Measurements from ENCODE around the gene ZBTB7C. TPM values are rescaled to one million over a fixed set of nuclear protein-coding genes. Genes with fewer than 3 reads are reported as not detected.

The ZBTB7C gene
- total RNA-seq, 3 donors from 2014 or later: 5.6 to 26.5 (median 6.1) TPM

DNA sequence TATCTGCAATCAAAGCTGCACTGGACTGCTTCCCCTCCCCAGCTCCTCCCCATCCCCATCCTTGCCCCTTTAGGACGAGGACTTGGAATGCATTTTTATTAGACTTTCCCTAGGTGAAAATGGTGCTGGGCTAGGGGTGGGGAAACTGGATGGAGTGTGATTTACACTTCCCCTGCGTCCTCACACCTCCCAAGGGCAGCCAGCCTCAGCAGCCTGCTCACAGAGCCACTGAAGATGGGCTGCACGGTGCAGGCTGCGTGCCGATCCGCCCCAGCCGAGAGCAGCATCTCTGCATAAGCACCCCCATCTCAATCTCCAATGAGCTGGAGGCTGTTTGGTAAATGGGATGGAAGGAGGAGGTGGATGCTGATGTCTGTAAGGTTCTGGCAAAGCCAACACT lies 87.6 kb downstream of the ZBTB7C start:
- intact Hi-C loops (cut with DNase I; ENCODE audit: low total_unique reads): no loop called here
- no peak for DNase-seq (ENCODE audit: low spot score in 2 of 2)
- peaks cover 10 to 25% of the 10 kb centered on the region in 2 donors for H3K4me1 ChIP-seq

GRCh38 chr18:48321121-48321520 lies 88.1 kb downstream of the ZBTB7C start:
- H3K27me3 ChIP-seq: no peaks in the 10 kb centered on the region
- H3K9me3 ChIP-seq: no peaks in the 10 kb centered on the region
- peak overlapping the region; percentile 34 to 84 for H3K27ac ChIP-seq
- H3K36me3 ChIP-seq: no peaks in the 10 kb centered on the region
- DNase-seq (ENCODE audit: low spot score in 2 of 2): no peak
- peaks cover 10 to 25% of the 10 kb centered on the region in 2 donors for H3K4me1 ChIP-seq
- intact Hi-C loops (cut with DNase I; ENCODE audit: low total_unique reads): no loop called here
- TF ChIP-seq POLR2AphosphoS5 (IDR thresholded peaks at IDR 0.05) (no peak), POLR2A (IDR thresholded peaks at IDR 0.05) (no peak)
- TF ChIP-seq, protein P1, sequence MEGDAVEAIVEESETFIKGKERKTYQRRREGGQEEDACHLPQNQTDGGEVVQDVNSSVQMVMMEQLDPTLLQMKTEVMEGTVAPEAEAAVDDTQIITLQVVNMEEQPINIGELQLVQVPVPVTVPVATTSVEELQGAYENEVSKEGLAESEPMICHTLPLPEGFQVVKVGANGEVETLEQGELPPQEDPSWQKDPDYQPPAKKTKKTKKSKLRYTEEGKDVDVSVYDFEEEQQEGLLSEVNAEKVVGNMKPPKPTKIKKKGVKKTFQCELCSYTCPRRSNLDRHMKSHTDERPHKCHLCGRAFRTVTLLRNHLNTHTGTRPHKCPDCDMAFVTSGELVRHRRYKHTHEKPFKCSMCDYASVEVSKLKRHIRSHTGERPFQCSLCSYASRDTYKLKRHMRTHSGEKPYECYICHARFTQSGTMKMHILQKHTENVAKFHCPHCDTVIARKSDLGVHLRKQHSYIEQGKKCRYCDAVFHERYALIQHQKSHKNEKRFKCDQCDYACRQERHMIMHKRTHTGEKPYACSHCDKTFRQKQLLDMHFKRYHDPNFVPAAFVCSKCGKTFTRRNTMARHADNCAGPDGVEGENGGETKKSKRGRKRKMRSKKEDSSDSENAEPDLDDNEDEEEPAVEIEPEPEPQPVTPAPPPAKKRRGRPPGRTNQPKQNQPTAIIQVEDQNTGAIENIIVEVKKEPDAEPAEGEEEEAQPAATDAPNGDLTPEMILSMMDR (IDR thresholded peaks at IDR 0.05): no peak
- H3K4me3 ChIP-seq: no peak overlapping the region

More for the DNA sequence above, 87.6 kb downstream of the ZBTB7C start:
- Histone ChIP-seq H3K27ac (no peak overlapping the region), H3K9me3 (no peaks in the 10 kb centered on the region), H3K36me3 (no peaks in the 10 kb centered on the region), H3K4me3 (no peak overlapping the region), H3K27me3 (no peaks in the 10 kb centered on the region)
- TF ChIP-seq, protein P1 (IDR thresholded peaks at IDR 0.05): no peak
- TF ChIP-seq POLR2A (IDR thresholded peaks at IDR 0.05) (no peak), POLR2AphosphoS5 (IDR thresholded peaks at IDR 0.05) (no peak)

GRCh38 chr18:48320639-48320945 lies 88.6 kb downstream of the ZBTB7C start:
- TF ChIP-seq POLR2A (IDR thresholded peaks at IDR 0.05) (no peak), POLR2AphosphoS5 (IDR thresholded peaks at IDR 0.05) (no peak)
- TF ChIP-seq, protein P1 (IDR thresholded peaks at IDR 0.05): no peak
- no peak overlapping the region for H3K4me3 ChIP-seq
- no peaks in the 10 kb centered on the region for H3K36me3 ChIP-seq
- no peaks in the 10 kb centered on the region for H3K27me3 ChIP-seq
- DNase-seq (ENCODE audit: low spot score in 2 of 2): no peak
- intact Hi-C loops (cut with DNase I; ENCODE audit: low total_unique reads): no loop called here
- H3K4me1 ChIP-seq: peaks cover 10 to 25% of the 10 kb centered on the region in 2 donors
- H3K27ac ChIP-seq: peak overlapping the region; percentile 34 to 84
- H3K9me3 ChIP-seq: no peaks in the 10 kb centered on the region

DNA sequence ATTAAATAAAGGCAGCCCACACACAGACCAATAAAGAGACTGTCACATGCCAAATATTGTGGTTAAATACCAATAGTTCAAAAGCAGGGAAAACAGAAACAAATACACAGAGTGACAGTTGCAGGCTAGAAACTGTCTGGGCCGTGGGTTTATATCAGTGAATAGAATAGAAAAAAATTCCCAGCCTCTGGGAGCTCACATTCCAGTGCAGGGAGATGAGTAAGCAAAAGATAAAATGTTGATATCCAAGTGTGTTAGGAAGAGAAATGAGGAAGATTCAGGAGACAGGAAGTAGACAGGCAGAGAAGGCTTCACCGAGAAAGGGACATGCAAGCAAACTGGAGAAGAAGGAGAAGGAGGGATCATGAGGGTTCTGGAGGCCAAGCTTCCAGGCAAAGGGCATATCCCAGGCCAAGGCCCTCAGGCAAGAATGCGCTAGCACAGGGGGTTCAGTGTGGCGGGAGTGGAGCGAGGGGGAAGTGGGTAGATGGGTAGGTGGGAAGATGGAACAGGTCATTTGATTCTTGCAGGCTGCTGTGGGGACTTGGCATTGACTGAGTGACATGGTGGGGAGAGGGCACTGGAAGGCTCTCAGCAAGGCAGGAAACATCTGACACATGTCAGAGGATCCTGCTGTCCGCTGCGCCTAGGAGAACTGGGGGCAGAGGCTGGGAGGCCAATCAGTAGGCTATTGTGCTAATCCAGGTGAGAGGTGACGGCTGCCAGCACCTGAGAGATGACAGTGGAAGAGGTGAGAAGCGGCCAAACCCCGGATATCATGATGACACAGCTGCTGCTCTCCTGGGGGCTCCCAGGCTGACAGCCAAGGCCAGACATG lies 89.2 kb downstream of the ZBTB7C start:
- DNase-seq (ENCODE audit: low spot score in 2 of 2): no peak
- intact Hi-C loops (cut with DNase I; ENCODE audit: low total_unique reads): no loop called here
- no peaks in the 10 kb centered on the region for H3K9me3 ChIP-seq
- TF ChIP-seq POLR2A (IDR thresholded peaks at IDR 0.05) (no peak), POLR2AphosphoS5 (IDR thresholded peaks at IDR 0.05) (no peak)
- TF ChIP-seq, protein P1 (IDR thresholded peaks at IDR 0.05): no peak
- no peaks in the 10 kb centered on the region for H3K27me3 ChIP-seq
- H3K27ac ChIP-seq: peak overlapping the region; percentile 34 to 84
- H3K4me3 ChIP-seq: no peak overlapping the region
- no peaks in the 10 kb centered on the region for H3K36me3 ChIP-seq
- peaks cover 10 to 25% of the 10 kb centered on the region in 2 donors for H3K4me1 ChIP-seq

DNA sequence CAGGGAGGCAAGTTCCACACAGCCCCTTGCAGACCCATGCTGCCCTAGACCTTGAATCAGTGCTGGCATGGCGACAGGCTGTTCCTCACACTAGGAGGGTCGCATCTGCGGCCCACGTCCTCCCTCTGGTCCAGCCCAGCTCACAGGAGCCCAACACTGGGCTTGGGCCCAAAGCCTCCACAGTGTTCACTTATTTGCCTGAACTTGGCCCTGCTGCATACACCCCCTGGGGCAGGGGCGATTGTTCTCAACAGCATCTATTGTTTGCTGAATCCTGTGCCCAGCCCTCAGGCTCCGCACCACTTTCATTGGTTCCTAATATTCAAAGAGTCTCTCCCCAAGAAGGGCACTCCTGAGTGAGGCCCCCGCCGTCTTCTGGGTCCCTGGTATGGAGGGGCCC lies 90.7 kb downstream of the ZBTB7C start:
- H3K9me3 ChIP-seq: no peaks in the 10 kb centered on the region
- H3K4me1 ChIP-seq: peaks cover 10 to 25% of the 10 kb centered on the region in 2 donors
- no peaks in the 10 kb centered on the region for H3K27me3 ChIP-seq
- intact Hi-C loops (cut with DNase I; ENCODE audit: low total_unique reads): no loop called here
- H3K36me3 ChIP-seq: no peaks in the 10 kb centered on the region
- TF ChIP-seq, protein P1 (IDR thresholded peaks at IDR 0.05): no peak
- no peak for TF ChIP-seq POLR2AphosphoS5 (IDR thresholded peaks at IDR 0.05)
- TF ChIP-seq POLR2A (IDR thresholded peaks at IDR 0.05): no peak
- DNase-seq (ENCODE audit: low spot score in 2 of 2): no peak
- no peak overlapping the region for H3K4me3 ChIP-seq
- peak overlapping the region in 1 of 2 donors; percentile 48 for H3K27ac ChIP-seq
